Spinal cord (tissue), 10 donors: ENCODE data around the gene AKT1. TPM values are rescaled to one million over a fixed set of nuclear protein-coding genes. Genes with fewer than 3 reads are reported as not detected.
A peak's percentile ranks its signal among the peaks of the same experiment; 100 is the strongest.

Experiments
- DNase-seq, 6 donors: peaks; one replicate each; pipeline versions ENCODE4 v3.0.0 to v3.0.0-alpha.2; 2013 to 2015; ENCODE audit warnings: low spot score in 6 of 6, low read depth in 4 of 6
- H3K27ac ChIP-seq: one replicate; pipeline ENCODE4 v1.5.1; 2013; ENCODE audit warnings: low read depth, low read length, control low read depth
- H3K27me3 ChIP-seq: one replicate; pipeline ENCODE4 v1.6.1; 2013; ENCODE audit warnings: low read length; ENCODE audit not compliant: control insufficient read depth, insufficient read depth
- H3K36me3 ChIP-seq: one replicate; pipeline ENCODE4 v1.6.1; 2013; ENCODE audit warnings: low read length; ENCODE audit not compliant: control insufficient read depth, insufficient read depth
- H3K4me1 ChIP-seq: one replicate; pipeline ENCODE4 v1.6.1; 2013; ENCODE audit warnings: low read length; ENCODE audit not compliant: control insufficient read depth, insufficient read depth
- H3K4me3 ChIP-seq: one replicate; pipeline ENCODE4 v1.5.1; 2013; ENCODE audit warnings: low read depth, low read length, control low read depth
- H3K9me3 ChIP-seq: one replicate; pipeline ENCODE4 v1.6.1; 2013; ENCODE audit warnings: low read length; ENCODE audit not compliant: control insufficient read depth, insufficient read depth
- WGBS: methylation state at CpG from one replicate; pipeline ENCODE4 v1.1.5; 2013; ENCODE audit warnings: missing lambda C conversion rate; ENCODE audit not compliant: insufficient coverage; 5-methylcytosine and 5-hydroxymethylcytosine counted together
- polyA plus RNA-seq, 2 donors: library from polyadenylated mRNA; unstranded; fragments of 120-200 nt; gene quantifications; one replicate each; pipeline ENCODE4 v1.2.1, GENCODE V29; 2013; ENCODE audit not compliant: insufficient read length in 2 of 2
- total RNA-seq, 2 donors: library from RNA; depleted of rRNA in 1 of 2; stranded (reverse); fragments of 120-200 nt in 1 of 2; fragments of >200 nt in 1 of 2; gene quantifications; one replicate each; pipeline versions ENCODE4 v1.2.3 to v1.2.4, GENCODE V29; 2013 to 2014
- donor health status: healthy.

AKT1 gene
- total and polyA plus RNA-seq, 4 donors: 60.3 to 174 (median 152) TPM

DNA sequence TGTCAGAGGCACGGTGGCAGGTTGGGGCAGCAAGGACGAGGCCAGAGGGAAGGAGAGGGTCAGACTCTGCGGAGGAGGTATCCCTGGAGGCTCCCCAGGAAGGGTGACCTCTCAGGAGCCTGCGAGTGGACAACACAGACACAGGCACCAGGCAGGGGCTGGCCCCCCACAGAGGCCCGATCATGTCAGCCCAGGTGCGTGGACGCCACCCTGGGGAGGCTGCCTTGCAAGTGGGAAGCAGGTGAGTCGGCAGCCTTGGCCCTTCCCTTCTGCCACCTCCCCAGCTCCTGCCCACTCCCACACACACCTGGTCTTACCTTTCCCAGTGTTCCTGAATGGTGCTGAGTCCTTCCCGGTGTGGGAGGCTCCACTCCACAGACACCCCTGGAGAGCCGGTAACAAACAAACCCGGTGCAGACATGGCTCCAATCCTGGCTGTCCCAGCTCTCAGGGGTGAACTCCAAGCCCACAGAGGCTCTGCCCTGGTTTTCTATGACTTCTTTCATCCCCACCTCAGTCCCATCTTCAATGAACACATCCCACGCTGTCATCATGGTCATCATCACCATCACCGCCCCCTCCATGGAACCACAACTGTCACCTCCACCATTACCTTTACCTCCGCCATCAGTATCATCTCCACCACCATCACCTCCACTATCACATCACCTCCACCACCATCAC is 10.5 kb upstream of the AKT1 start:
- WGBS: 77% methylated on average over 10 of the region's 14 CpGs
- Histone ChIP-seq H3K4me3 (no peak overlapping the region), H3K4me1 (peaks cover 8% of the 10 kb centered on the region), H3K36me3 (peaks cover 24% of the 10 kb centered on the region), H3K9me3 (no peaks in the 10 kb centered on the region), H3K27ac (no peak overlapping the region), H3K27me3 (peaks cover 14% of the 10 kb centered on the region)
- no peak for DNase-seq

DNA sequence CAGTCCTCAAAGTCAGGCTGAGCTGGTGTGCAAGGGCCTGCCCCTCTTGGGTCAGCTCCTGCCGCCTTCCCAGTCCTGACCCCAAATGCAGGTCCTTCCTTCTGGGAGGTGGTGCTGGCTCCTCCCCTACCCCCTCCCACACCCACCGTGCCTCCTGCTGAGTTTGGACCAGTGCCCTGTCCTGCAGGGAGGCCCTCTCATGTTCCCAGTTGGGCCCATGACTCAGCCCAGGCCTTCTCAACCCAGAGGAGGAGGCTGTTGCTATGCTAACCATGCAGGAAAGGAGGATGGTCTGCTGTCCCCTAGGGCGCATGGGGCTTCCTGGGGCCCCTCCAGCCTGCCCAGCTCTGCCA is 9.8 kb upstream of the AKT1 start:
- DNase-seq: no peak
- WGBS: 57% methylated on average over 2 of the region's 3 CpGs
- Histone ChIP-seq H3K36me3 (peaks cover 21% of the 10 kb centered on the region), H3K27me3 (peaks cover 16% of the 10 kb centered on the region), H3K9me3 (no peaks in the 10 kb centered on the region), H3K4me3 (no peak overlapping the region), H3K27ac (no peak overlapping the region), H3K4me1 (peaks cover 9% of the 10 kb centered on the region)

DNA sequence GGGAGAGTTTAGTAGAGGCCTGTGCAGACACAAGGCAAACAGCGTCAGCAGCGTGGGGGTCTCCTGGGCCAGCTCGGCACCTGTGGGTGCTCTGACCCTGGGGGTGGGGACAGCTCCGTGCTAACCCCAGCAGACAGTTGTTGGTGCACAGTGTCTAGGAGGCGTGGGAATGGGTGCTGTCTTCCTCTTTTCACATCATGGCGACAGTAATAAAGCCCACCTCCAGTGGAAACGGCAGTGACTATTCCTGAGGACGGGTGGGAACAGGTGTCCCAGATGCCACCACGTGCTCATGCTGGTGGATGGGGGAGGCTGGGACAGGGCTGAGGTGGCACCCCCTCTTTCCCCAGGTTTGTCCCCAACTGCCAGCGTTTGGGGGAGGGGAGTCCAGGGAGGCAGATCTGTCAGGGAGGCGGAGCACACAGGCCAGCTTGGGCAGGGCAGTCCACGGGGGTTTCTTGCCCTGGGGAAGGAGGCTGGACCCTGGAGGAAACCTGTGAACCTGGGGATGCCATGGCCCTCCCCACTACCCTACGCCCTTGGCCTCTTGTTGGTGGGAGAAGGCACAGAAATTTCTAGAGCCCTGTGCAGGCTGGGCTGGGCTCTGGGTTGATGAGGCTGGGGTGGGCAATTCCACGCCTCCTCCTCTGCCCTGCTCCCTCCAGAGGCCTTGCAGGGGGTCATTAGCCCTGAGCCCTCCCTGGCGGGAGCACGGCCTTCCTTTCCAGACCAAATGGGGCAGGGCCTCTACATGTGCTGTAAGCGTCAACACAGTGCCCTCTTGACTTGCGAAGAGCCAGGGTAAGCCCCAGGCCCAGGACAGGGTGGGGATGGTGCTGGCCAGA is 9.2 kb upstream of the AKT1 start:
- Histone ChIP-seq H3K9me3 (no peaks in the 10 kb centered on the region), H3K4me1 (peaks cover 13% of the 10 kb centered on the region), H3K27ac (no peak overlapping the region), H3K27me3 (peaks cover 18% of the 10 kb centered on the region), H3K4me3 (no peak overlapping the region), H3K36me3 (peaks cover 17% of the 10 kb centered on the region)
- WGBS: 64% methylated on average over 12 of the region's 18 CpGs
- no peak for DNase-seq

DNA sequence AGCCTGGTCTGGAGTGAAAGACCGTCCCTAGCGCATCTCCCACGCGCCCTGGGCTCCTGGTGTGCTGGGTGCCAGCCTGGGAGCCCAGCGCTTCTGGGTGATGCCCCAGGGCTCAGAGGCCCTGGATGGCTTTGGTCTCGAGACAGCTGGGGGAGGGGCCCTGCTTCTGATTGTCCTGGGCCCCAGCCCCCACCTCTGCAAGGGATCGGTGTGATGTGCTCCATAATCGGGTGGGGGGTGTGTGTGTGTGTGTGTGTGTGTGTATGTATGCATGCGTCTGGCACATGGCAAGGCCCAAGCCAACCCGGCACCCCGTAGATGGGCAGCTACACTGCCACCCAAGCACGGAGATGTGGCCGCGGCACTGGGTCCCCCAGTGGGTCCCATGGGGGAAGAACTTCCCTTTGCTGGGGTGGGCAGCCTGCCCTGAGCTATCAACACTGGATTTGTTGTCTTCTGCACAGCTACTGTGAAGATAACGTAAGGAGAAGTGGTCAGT is 8.4 kb upstream of the AKT1 start:
- Histone ChIP-seq H3K27me3 (peaks cover 18% of the 10 kb centered on the region), H3K4me1 (peaks cover 16% of the 10 kb centered on the region), H3K27ac (no peak overlapping the region), H3K36me3 (peaks cover 17% of the 10 kb centered on the region), H3K9me3 (no peaks in the 10 kb centered on the region), H3K4me3 (no peak overlapping the region)
- DNase-seq: no peak
- 83% methylated on average over 14 of the region's 15 CpGs for WGBS

DNA sequence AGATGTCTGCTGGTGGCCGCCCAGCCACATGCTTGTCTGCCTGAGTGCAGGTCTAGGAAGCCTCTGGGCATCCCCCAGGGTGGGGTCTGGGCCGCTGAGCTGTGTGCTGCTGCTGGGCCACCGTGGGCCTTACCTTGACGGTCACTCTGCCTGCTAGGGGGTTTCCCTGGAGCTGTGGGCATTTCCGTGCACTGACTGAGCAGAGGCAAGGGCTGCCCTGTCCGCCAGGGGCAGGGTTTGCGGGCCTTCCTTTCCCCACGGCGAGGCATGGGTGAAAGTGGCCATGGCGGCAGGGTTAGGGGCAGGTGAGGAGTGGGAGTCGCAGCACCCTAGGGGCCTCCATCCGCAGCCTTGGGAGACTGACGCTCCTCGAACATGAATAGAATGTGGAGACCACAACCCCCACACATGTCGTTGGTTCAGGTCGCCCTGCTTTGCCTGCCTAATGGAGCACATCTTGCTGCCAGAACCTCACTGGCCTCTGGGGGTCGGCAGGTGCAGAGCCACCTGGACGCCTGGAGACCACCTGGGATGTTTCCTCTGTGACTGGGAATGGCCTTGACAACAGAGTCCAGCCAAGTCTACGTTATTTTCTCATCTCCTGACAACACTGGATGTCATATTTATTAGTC is 7.8 kb upstream of the AKT1 start:
- Histone ChIP-seq H3K36me3 (peaks cover 15% of the 10 kb centered on the region), H3K27me3 (peaks cover 18% of the 10 kb centered on the region), H3K4me1 (peaks cover 16% of the 10 kb centered on the region), H3K27ac (no peak overlapping the region), H3K4me3 (no peak overlapping the region), H3K9me3 (no peaks in the 10 kb centered on the region)
- DNase-seq: no peak
- WGBS: 75% methylated on average over 16 of the region's 19 CpGs

DNA sequence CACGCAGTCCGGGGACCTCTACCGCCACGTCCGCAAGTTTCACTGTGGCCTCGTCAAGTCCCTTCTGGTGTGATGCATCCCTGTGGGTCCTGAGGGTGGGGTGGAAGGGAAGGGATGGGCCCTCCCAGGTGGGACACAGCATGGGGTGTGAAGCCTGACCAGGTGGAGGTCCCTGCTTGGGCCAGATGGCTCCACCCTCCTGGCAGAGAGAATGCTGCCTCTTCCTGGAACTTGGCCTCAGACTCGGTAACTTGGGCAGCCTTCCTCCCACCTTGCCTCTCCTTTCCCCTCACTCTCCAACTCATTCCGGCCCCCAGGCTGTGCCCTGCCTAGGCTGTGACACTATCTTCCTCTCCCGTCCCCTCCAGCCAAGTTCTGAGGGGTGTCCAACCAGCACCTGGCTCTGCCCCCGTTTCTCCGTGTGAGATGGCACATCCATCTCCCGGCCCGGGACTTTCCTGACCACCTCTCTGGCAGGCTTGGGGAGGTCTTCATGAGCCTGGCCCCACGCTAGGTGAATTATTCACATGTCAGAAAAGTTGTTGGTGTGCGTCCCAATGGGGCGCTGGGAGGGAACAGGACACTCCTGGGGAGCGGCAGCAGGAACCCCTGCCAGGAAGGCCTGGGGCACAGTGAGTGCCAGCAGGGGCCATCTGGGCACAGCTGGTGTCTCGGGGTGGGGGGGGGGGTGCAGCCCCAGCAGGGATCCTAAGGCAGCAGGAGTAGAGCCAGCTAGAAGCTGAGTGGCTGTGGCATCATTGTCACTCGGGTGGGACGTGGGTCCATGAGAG is 7.0 kb upstream of the AKT1 start:
- no peaks in the 10 kb centered on the region for H3K9me3 ChIP-seq
- no peak overlapping the region for H3K27ac ChIP-seq
- peaks cover 20% of the 10 kb centered on the region for H3K4me1 ChIP-seq
- H3K36me3 ChIP-seq: peaks cover 13% of the 10 kb centered on the region
- DNase-seq: no peak
- no peak overlapping the region for H3K4me3 ChIP-seq
- WGBS: 77% methylated on average over 20 of the region's 20 CpGs
- peaks cover 18% of the 10 kb centered on the region for H3K27me3 ChIP-seq

DNA sequence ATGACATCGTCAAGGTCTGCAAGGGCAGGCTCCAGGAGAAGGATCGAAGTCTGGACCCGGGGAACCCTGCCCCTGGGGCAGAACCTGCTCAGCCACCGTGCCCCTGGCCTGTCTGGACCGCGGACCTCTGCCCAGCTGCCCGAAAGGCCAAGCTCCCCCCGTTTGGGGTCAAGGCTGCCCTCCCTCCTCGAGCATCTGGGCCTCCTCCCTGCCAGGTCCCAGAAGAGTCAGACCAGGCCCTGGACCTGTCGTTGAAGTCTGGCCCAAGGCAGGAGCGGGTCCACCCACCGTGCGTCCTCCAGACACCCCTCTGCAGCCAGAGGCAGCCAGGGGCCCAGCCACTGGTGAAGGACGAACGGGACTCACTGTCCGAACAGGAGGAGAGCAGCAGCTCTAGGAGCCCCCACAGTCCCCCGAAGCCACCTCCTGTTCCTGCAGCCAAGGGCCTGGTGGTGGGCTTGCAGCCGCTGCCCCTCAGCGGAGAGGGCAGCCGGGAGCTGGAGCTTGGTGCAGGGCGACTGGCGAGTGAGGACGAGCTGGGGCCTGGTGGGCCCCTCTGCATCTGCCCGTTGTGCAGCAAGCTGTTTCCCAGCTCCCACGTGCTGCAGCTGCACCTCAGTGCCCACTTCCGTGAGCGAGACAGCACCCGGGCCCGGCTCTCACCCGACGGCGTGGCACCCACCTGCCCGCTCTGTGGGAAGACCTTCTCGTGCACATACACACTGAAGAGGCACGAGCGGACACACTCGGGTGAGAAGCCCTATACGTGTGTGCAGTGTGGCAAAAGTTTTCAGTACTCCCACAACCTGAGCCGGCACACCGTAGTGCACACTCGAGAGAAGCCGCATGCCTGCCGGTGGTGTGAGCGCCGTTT is 6.2 kb upstream of the AKT1 start:
- peaks cover 22% of the 10 kb centered on the region for H3K4me1 ChIP-seq

DNA sequence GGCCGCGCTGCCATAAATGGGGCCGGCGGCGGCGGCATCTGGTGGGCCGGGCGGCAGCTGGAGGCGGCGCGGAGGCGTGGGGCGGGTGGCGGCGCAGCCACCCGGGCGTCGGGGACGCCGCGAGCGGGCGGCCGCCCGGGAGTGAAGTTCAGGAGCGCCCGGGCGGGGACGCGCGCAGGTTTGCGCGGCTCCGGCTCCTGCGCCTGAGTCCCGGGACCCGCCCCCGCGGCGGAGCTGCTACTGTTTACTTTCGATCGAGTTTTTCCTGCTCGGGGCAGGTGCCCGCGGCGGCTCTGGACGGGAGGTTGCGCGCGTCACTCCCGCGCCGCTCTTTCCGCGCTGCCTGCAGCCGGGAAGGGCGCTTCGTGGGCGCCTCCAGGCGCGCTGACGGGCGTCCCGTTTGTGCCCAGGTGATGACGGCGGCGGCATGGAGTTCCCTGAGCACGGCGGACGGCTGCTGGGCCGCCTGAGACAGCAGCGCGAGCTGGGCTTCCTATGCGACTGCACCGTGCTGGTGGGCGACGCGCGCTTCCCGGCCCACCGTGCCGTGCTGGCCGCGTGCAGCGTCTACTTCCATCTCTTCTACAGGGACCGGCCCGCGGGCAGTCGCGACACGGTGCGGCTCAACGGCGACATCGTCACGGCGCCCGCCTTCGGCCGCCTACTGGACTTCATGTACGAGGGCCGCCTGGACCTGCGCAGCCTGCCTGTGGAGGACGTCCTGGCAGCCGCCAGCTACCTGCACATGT is 5.4 kb upstream of the AKT1 start, which contains the start of gene ZBTB42:
ZBTB42 (plus strand) TSS at position 331 of the 749 bp plus-strand sequence; CDS start at position 428, 97 bp downstream.
- H3K4me1 ChIP-seq: peaks cover 27% of the 10 kb centered on the region

More for the DNA sequence above, 6.2 kb upstream of the AKT1 start:
- H3K9me3 ChIP-seq: no peaks in the 10 kb centered on the region
- peaks cover 13% of the 10 kb centered on the region for H3K36me3 ChIP-seq
- H3K4me3 ChIP-seq: peak overlapping the region; percentile 29
- H3K27me3 ChIP-seq: peaks cover 18% of the 10 kb centered on the region
- WGBS: 73% methylated on average over 45 of the region's 45 CpGs
- H3K27ac ChIP-seq: no peak overlapping the region
- no peak for DNase-seq

More for the DNA sequence above, 5.4 kb upstream of the AKT1 start, which contains the start of gene ZBTB42:
- H3K27ac ChIP-seq: peak within 1 kb of the TSS; percentile 84
- WGBS: under 1% methylated on average over 105 of the region's 105 CpGs
- peaks cover 13% of the 10 kb centered on the region for H3K36me3 ChIP-seq
- H3K4me3 ChIP-seq: peak within 1 kb of the TSS; percentile 41
- peaks cover 20% of the 10 kb centered on the region for H3K27me3 ChIP-seq
- no peaks in the 10 kb centered on the region for H3K9me3 ChIP-seq
- peak in 2 of 6 donors; percentile 23 to 52 for DNase-seq
